ENCODE measurements around the gene ASIP.
"Not testable (repeated sequence)": the region's sequence is repeated elsewhere in the genome, so short reads cannot be mapped to it uniquely, and the experiment has no call there.

The ASIP gene, protein sequence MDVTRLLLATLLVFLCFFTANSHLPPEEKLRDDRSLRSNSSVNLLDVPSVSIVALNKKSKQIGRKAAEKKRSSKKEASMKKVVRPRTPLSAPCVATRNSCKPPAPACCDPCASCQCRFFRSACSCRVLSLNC

GRCh38 chr20:34240693-34241615 is at the start of gene ASIP:
TSS of gene ASIP (plus strand) at chr20:34241423. CDS start at chr20:34260375, 18,952 bp downstream.
- peak; percentile 87 for DNase-seq

DNA sequence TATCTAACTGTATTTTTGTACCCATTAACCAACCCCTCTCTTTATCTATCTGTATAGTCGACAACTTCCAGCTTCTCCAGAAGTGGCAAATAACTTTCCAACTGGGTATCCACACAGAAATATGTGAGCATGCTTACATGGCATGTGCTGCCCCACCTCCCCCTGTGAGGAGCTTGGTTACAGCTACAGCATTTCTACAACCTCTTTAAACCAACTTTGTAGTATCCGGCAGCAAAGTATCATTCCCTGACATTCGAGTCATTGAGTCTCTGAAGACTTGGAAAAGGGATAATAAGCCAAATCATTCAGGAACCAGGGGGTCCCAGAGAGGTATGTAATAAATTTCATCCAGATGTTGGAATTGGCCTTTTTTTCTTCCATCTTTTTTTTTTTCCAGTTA is 48.2 kb upstream of the ASIP start:
- DNase-seq, result peak; percentile 54

DNA sequence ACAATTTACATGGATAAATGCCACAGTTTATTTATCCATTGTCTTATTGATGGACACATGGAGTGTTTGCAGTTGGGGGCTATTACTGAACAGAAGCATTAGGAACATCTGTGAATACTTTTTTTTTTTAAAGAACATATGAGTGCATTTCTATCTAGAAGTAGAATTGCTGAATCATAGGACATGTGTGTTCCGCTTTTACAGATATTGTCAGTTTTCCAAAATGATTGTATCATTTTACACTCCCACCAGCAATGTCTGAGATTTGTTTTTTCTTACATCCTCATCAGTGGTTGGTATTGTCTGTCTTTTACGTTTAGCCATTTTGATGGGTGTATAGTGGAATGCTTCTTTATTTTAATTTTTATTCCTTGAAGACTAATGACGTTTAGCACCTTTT is 42.0 kb upstream of the ASIP start:
- DNase-seq, result peak; percentile 24

- DNase-seq, result no peak
Measured at GRCh38 chr20:34200023-34200422, 41.2 kb upstream of the ASIP start.

- DNase-seq, result no peak
Measured at GRCh38 chr20:34201531-34201930, 39.7 kb upstream of the ASIP start.

DNA sequence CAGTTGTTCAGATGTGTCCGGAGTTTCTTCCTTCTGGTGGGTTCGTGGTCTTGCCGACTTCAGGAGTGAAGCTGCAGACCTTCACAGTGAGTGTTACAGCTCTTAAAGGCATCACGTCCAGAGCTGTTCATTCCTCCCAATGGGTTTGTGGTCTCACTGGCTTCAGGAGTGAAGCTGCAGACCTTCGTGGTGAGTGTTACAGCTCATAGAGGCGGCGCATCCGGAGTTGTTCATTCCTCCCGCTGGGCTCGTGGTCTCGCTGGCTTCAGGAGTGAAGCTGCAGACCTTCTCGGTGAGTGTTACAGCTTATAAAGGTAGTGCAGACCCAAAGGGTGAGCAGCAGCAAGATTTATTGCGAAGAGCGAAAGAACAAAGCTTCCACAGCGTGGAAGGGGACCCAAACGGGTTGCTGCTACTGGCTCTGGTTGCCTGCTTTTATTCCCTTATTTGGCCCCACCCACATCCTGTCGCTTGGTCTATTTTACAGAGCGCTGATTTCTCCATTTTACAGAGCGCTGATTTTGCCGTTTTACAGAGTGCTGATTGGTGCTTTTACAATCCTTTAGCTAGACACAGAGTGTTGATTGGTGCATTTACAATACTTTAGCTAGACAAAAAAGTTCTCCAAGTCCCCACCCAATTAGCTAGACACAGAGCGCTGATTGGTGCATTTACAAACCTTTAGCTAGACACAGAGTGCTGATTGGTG is 35.9 kb upstream of the ASIP start:
- DNase-seq, result not testable (repeated sequence)

DNA sequence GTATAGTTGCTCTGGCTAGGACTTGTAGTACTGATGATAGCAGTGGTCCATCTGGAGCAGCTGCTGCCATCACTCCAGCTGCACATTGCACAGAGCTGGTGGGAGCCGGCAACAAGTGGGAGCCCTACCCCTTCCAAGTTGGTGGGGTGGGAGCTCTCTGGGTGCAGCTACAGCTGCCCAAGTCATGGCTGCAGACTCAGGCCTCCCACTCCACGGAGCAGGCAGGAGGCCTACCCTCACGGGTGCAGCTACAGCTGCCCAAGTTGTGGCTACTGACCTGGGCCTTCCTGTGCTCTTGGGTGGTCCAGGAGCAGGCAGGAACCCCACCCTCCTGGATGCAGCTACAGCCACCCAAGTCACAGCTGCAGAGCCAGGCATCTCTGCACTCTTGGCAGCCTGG is 32.1 kb upstream of the ASIP start:
- DNase-seq, result no peak

DNA sequence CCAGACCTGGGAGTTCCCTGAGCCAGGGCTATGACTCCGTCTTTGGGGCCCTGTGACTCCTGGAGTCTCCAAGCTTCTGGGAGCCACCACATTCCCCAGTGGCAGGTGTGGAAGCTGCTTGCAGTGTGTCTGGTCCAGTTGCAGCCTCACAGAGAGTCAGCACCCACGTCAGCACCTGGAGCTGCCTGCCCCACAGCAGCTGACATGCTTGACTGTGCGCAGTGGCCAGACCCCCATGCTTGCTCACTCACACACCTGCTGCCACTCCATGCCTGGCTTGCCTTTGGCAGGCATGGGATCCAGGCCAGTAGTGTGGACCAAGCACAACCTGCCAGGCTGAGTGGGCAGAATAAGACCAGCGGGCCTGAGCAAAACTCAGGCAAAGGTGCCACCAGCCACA is 31.0 kb upstream of the ASIP start:
- DNase-seq, result no peak

- no peak for DNase-seq
Measured at GRCh38 chr20:34211591-34211990, 29.6 kb upstream of the ASIP start.

- no peak for DNase-seq
Measured at GRCh38 chr20:34213213-34213612, 28.0 kb upstream of the ASIP start.

GRCh38 chr20:34215711-34216381 is 25.4 kb upstream of the ASIP start:
- DNase-seq, result peak; percentile 50

DNA sequence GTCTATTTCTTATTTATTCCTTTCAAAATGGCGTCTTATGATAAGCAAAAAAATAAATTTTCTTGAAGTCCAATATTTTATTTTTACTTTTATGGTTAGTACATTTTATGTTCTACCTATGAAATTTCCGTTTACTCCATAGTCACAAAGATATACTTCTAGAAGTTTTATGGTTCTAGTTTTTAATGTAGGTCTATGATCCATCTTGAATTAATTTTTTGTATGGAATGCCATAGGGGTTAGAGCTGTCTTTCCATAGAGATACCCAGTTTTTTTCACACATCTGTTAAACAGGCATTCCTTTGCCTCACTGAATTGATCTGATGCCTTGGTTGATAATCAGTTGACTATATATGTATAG is 24.9 kb upstream of the ASIP start:
- no peak for DNase-seq

DNA sequence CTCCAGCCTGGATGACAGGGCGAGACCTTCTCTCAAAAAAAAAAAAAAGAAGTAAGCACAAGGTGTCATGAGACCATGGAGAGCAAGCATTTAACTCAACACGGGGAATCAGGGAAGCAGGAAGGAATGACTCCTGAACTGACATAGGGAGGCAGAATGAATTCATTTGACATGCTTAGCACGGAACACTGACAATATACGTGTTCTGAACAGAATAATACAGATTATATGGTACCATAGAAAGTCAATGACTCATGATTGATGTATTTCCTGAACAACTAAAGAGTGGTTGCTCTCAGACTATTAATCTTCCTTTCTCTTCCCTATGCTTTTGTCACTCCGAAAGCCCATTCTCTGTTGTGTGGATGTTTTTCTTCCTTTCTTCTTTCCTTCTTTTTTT is 20.7 kb upstream of the ASIP start:
- DNase-seq, result peak; percentile 91

GRCh38 chr20:34222208-34222607 is 19.0 kb upstream of the ASIP start:
- peak; percentile 98 for DNase-seq

DNA sequence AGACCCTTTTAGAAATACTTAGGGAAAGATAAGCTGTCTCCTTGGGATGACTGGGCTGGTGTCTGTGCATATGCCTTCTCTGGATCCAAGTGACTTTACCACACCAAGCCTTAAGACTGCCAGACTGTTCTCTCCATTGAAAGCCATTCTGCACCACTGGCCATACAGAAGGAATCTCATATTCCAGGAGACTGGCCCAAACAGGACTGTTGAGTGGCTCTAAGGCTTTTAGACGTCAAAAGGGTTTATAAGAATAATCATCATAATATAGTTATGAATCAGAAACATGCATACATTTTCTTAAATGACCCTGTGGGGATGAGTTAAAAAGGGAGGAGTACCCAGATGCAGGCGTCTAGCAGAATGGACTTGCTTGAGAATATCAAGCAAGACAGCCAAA is 17.0 kb upstream of the ASIP start:
- not testable (repeated sequence) for DNase-seq

GRCh38 chr20:34231634-34232033 is 9.6 kb upstream of the ASIP start:
- no peak for DNase-seq

GRCh38 chr20:34232494-34233087 is 8.6 kb upstream of the ASIP start:
- no peak for DNase-seq

DNA sequence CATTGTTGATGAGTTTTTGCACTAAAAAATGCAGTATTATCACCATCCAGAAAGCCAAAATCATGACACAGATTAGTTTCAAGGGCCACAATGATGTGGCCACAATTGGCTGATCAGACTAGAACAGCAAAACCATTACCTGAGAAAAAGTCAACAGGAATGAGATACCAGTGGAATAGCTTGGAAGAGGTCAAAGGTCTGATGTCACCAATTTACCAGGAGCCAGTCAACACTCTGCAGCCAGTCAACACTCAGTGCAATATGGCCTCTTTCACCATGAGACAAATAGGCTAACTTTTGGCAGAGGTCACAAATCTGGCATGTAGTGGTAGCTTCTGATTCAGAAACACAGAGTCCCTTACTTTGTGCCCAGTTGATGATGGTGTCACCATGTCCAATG is 7.5 kb upstream of the ASIP start:
- DNase-seq, result no peak

- DNase-seq, result no peak
Measured at GRCh38 chr20:34235875-34236274, 5.3 kb upstream of the ASIP start.

- no peak for DNase-seq
Measured at GRCh38 chr20:34237942-34238341, 3.3 kb upstream of the ASIP start.

GRCh38 chr20:34240121-34240520 is 1.1 kb upstream of the ASIP start:
- DNase-seq, result no peak

DNA sequence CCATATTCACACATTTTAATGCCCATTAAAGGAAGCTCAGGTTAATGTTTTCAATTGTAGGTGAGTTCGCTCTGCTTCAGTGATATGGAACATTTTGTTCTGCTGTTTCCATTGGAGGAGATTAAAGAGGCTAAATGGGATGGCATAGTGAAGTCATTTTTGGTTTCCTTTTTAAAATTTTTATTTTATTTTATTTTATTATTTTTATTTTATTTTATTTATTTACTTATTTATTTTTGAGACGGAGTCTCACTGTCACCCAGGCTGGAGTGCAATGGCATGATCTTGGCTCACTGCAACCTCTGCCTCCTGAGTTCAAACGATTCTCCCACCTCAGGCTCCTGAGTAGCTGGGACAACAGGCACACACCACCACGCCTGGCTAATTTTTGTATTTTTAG is 792 bp downstream of the ASIP start:
- not testable (repeated sequence) for DNase-seq

- no peak for DNase-seq
Measured at GRCh38 chr20:34242879-34243278, 1.7 kb downstream of the ASIP start.

Measured in fibroblast of upper back skin (primary cell).